Kidney epithelial cell (primary cell): ENCODE measurements around the gene NPS. TPM values are rescaled to one million over a fixed set of nuclear protein-coding genes. Genes with fewer than 3 reads are reported as not detected.

Experiments used
- DNase-seq: peaks from one replicate; pipeline ENCODE4 v3.0.0-alpha.2; 2010; ENCODE audit warnings: low read depth
- H3K27me3 ChIP-seq: 2 replicates; pipeline ENCODE4 v1.6.0; 2011; ENCODE audit warnings: low read length; ENCODE audit not compliant: control insufficient read depth, insufficient read depth
- H3K36me3 ChIP-seq: 2 replicates; pipeline ENCODE4 v1.5.1; 2011; ENCODE audit warnings: low read length; ENCODE audit not compliant: control insufficient read depth, insufficient read depth
- H3K4me3 ChIP-seq: 2 replicates; pipeline ENCODE4 v1.5.1; 2011; ENCODE audit warnings: low read depth, mild to moderate bottlenecking, control low read depth, low read length
- CTCF ChIP-seq: IDR thresholded peaks from 2 replicates; pipeline ENCODE4 v1.5.1; 2011; ENCODE audit warnings: mild to moderate bottlenecking, moderate library complexity, low read length, control low read depth, inconsistent platforms; ENCODE audit not compliant: insufficient read depth, poor library complexity, severe bottlenecking
- total RNA-seq: library from RNA; depleted of rRNA; stranded (reverse); fragments of >200 nt; gene quantifications from 2 replicates; pipeline ENCODE4 v1.2.3, GENCODE V29; 2015

NPS gene
- total RNA-seq, result not detected in 2 replicates

- H3K36me3 ChIP-seq, result no peaks in the 10 kb centered on the region
- H3K4me3 ChIP-seq, result no peak within 1 kb of the TSS
- TF ChIP-seq CTCF, result no peak
- no peaks in the 10 kb centered on the region for H3K27me3 ChIP-seq
- no peak for DNase-seq
Measured at GRCh38 chr10:127549009-127549408, at the start of gene NPS. Gene NPS (plus strand): TSS chr10:127549309. CDS start chr10:127549369, 60 bp downstream.

GRCh38 chr10:127500127-127500526 is 49.0 kb upstream of the NPS start:
- Histone ChIP-seq H3K4me3 (no peak overlapping the region), H3K27me3 (peaks cover 2% of the 10 kb centered on the region), H3K36me3 (no peaks in the 10 kb centered on the region)
- no peak for TF ChIP-seq CTCF
- no peak for DNase-seq

GRCh38 chr10:127506094-127506493 is 43.0 kb upstream of the NPS start:
- no peak overlapping the region for H3K4me3 ChIP-seq
- no peaks in the 10 kb centered on the region for H3K36me3 ChIP-seq
- no peaks in the 10 kb centered on the region for H3K27me3 ChIP-seq
- TF ChIP-seq CTCF, result no peak
- DNase-seq, result no peak

- TF ChIP-seq CTCF, result no peak
- no peak for DNase-seq
- Histone ChIP-seq H3K4me3 (no peak overlapping the region), H3K27me3 (no peaks in the 10 kb centered on the region), H3K36me3 (no peaks in the 10 kb centered on the region)
Measured at GRCh38 chr10:127522298-127522697, 26.8 kb upstream of the NPS start.

- DNase-seq, result no peak
- TF ChIP-seq CTCF, result no peak
- no peaks in the 10 kb centered on the region for H3K36me3 ChIP-seq
- no peak overlapping the region for H3K4me3 ChIP-seq
- H3K27me3 ChIP-seq, result no peaks in the 10 kb centered on the region
Measured at GRCh38 chr10:127523476-127523875, 25.6 kb upstream of the NPS start.

GRCh38 chr10:127524229-127524628 is 24.9 kb upstream of the NPS start:
- no peak overlapping the region for H3K4me3 ChIP-seq
- TF ChIP-seq CTCF, result no peak
- DNase-seq, result no peak
- no peaks in the 10 kb centered on the region for H3K27me3 ChIP-seq
- H3K36me3 ChIP-seq, result no peaks in the 10 kb centered on the region
